CD4-positive, alpha-beta T cell treated with Interferon gamma for 1 hour (primary cell): ENCODE measurements around the gene CTAGE4.
"Not testable (repeated sequence)": the region's sequence is repeated elsewhere in the genome, so short reads cannot be mapped to it uniquely, and the experiment has no call there.

Experiments
- DNase-seq: peaks from one replicate; pipeline ENCODE4 v3.0.0-alpha.2; 2020

The CTAGE4 gene, protein sequence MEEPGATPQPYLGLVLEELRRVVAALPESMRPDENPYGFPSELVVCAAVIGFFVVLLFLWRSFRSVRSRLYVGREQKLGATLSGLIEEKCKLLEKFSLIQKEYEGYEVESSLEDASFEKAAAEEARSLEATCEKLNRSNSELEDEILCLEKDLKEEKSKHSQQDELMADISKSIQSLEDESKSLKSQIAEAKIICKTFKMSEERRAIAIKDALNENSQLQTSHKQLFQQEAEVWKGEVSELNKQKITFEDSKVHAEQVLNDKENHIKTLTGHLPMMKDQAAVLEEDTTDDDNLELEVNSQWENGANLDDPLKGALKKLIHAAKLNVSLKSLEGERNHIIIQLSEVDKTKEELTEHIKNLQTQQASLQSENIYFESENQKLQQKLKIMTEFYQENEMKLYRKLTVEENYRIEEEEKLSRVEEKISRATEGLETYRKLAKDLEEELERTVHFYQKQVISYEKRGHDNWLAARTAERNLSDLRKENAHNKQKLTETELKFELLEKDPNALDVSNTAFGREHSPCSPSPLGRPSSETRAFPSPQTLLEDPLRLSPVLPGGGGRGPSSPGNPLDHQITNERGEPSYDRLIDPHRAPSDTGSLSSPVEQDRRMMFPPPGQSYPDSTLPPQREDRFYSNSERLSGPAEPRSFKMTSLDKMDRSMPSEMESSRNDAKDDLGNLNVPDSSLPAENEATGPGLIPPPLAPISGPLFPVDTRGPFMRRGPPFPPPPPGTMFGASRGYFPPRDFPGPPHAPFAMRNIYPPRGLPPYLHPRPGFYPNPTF

GRCh38 chr7:144183166-144183565 is at the start of gene CTAGE4:
CTAGE4 (plus strand) TSS chr7:144183466; CDS start chr7:144183504, 38 bp downstream.
- DNase-seq, result not testable (repeated sequence)

- no peak for DNase-seq
These were observed 49.1 kb upstream of the CTAGE4 start for GRCh38 chr7:144134116-144134515.

DNA sequence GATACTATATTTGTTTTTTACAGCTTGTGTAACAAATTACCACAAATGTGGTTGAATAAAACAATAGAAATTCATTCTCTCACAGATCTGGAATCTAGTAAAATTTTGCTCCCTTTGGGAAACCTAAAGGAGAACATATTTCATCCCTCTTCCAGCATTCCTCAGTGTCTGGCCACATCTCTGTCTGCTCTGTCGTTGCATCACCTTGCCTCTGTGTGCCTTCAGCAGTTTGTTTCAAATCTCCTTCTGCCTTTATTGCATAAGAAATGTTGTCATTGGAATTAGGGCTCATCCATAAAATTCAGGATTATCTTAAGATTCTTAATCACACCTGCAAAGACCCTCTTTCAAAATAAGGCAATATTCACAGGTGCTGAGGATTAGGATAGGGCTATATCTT is 45.8 kb upstream of the CTAGE4 start:
- DNase-seq, result no peak

- DNase-seq, result no peak
These were observed 41.1 kb upstream of the CTAGE4 start for GRCh38 chr7:144142187-144142586.

DNA sequence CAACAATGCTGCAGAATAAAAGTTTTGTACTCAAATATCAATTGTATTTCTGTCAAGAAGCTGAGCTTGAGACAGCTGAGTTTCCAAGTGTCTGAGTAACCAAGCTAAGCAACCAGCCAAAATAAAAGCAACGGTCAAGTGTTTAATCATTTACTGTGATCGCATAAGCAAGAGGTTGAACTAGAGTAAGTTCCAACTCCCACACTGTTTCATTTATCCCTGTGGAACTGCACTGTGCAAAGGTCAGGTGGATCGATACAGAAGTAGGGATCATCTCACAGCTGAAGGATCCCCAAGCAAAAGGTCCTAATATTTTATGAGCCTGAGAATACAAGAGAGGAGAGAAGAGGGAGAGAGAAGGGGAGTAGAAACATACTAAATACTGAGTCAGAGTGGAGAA is 38.8 kb upstream of the CTAGE4 start:
- no peak for DNase-seq

- no peak for DNase-seq
These were observed 34.9 kb upstream of the CTAGE4 start for GRCh38 chr7:144148224-144148827.

GRCh38 chr7:144158861-144159260 is 24.4 kb upstream of the CTAGE4 start:
- DNase-seq, result no peak

DNA sequence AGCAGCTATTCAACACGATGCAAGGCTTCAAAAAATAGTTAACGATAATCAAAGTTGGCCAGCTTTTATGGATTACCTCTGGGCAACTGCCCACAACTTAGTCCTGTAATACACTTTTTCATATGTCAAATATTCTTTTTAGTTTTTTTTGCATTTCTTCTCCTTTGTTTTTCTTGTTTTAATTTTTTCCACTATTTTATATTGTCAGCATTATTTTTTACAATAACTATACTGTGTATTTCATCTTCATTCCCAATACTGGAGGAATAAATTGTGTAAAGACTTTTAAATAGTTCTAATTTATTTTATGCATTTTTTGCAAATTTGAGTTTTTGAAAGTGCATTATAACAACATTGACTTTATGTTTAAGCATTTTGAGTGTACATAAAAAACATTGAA is 18.5 kb upstream of the CTAGE4 start:
- DNase-seq, result no peak

- DNase-seq, result not testable (repeated sequence)
These were observed 11.5 kb upstream of the CTAGE4 start for GRCh38 chr7:144171594-144172350.

DNA sequence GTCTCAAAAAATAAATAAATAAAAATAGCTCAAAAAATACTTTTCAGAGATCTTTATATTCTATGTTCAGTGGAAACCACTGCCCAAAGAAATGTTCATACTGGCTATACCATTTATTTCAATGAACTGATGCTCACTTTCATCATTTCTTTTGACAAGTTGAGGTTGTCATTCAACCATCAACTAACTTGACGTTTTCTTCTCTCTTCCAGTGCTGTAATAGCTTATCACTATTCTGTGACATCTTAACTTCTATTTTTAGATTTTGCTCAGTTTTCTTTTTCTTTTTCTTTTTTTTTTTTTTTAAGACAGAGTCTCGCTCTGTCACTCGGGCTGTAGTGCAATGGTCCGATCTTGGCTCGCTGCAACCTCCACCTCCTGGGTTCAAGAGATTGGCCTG is 8.7 kb upstream of the CTAGE4 start:
- no peak for DNase-seq

DNA sequence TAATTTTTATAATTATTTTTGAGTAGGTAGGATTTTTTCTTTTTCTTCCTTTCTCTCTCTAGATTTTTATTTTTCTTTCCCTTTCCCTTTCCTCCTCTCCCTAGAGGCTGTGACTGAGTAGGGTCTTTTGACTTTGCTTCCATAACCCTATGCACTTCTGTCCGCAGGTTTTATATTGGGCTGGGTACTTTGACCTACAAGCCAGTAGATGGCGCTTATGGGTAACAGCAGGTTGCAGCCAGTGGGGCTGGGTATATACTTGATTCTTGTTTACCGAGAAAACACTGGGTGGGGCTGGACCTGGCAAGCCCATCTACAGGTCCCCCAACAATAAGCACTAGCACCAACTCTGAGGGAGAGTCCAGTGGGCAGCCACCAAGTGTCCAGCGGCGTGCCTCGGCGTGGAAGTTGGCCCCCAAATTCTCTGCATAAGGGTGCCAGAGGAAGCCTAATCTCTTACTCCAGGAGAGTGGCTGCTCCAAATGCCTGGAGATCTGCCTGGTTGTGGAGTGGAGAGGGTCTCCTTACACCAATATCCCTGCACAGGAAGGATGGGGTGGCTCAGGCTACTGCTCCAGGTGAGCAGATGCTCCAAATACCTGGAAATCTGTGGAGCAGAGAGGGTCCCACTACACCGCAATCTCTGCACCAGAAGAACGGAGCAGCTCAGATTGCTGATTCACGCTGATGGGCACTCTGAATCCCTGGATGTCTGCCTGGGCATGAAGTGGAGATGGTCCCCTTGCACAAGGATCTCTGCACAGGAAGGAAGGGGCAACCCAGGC is 4.7 kb upstream of the CTAGE4 start:
- peak; percentile 35 for DNase-seq

DNA sequence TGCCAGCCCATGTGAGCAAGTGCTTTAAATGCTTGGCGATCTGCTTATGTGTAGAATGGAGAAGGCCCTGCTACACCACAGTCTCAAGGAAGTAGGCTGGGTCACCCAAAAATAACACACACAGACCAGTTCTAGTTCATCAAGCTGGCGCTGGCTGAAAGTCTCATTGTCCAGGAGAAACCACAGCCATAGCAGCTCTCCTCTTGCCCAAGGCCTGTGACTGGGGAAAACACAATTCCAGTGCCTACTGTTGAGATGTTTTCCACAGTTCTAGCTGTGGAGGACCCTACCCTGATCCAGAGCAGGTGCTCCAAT is 4.1 kb upstream of the CTAGE4 start:
- not testable (repeated sequence) for DNase-seq

DNA sequence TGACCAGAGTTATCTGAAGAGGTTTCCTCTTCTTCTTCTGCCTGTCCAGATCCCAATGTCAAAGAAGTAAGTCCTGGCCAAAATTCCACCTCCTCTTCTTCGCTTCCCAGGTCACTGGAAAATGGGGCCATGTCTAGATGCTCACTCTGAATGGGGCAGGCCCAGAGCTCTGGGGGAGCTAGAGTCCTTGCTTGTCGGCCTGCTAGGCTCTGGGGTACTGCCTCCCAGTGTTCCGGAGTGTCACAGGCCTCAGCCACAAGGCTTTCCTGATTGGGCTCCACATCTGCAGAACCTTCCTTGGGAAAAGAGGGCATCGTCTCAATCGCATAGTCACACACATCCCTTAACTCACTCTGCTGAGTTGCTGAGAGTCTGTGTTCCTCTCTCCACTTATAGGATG is 4.6 kb downstream of the CTAGE4 start:
- DNase-seq, result not testable (repeated sequence)

GRCh38 chr7:144188578-144189171 is 5.4 kb downstream of the CTAGE4 start:
- DNase-seq, result not testable (repeated sequence)

DNA sequence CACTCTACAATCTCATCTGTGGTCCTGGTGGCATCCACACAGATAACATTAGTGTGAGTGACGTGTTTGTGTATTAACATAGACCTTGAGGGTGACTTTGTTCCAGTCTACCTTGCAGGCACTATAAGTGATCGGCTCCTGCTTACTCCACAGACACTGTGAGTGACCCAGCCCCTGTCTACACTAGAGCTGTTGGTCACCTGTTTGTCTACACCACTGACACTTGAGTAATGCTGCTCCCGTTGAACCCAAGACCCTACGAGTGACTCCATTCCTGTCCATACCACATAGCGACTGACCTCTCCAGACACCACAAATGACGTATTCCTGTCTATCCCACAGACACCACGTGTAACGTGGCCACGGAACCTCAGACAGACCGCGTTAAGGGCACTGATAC is 10.5 kb downstream of the CTAGE4 start:
- DNase-seq, result not testable (repeated sequence)

DNA sequence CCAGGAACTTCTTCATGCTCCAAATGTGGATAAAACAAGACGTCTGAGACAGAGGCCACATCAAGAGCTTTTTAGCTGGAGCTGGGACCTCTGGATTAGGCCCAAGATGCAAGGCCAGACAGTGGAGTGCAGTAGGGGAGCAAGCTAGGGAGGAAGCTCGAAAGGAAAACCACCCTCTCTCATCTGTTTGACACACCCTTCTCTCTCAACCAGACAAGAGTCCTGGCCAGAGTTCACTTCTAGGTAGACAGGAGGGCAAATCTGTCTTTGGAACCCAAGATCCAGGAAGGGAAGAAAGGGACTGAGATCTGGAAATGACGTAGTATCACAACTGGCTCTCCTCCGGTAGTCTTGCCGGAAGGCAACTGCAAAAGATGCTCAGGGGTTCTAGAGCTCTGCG is 11.2 kb downstream of the CTAGE4 start:
- not testable (repeated sequence) for DNase-seq

DNA sequence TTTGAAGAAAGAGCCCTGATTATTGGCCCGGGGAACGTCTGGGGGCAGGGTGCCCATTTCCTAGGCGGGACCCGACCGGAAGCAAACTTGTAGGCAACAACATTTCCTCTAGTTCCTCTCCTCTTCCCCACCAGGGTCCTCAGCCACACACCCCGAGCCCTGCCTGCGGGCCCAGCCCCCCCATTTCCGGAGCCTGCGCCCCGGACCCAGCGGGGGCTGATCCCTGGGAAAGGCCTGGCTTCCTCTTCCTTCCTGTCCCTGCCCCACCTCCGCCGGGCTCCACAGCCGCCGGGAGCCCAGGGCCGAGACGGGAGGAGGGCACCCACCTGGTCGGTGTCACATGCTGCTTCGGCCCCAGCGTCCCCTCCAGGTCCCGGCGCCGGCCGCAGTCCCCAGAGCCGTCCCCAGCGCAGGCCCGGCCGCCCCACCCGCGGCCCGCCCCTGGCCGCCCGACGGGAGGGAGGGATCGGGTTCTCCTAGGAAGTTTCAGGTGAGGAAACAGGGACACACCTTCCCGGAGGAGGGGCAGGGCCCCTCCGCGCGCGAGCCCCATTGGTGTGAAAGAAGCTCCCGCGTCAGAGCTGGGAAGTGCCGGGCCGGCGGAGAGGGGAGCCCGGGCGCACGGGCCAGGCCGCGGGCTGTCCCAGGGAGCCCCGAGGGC is 12.1 kb downstream of the CTAGE4 start, which contains the start of gene ARHGEF35:
TSS of gene ARHGEF35 (minus strand) at position 622 of the 661 bp plus-strand sequence. CDS start 7,450 bp downstream, outside the sequence.
- DNase-seq, result peak; percentile 1

- not testable (repeated sequence) for DNase-seq
These were observed 15.7 kb downstream of the CTAGE4 start for GRCh38 chr7:144198934-144199333.

- not testable (repeated sequence) for DNase-seq
These were observed 18.7 kb downstream of the CTAGE4 start for GRCh38 chr7:144201978-144202377.

- DNase-seq, result not testable (repeated sequence)
These were observed 19.8 kb downstream of the CTAGE4 start for GRCh38 chr7:144203086-144203485.

DNA sequence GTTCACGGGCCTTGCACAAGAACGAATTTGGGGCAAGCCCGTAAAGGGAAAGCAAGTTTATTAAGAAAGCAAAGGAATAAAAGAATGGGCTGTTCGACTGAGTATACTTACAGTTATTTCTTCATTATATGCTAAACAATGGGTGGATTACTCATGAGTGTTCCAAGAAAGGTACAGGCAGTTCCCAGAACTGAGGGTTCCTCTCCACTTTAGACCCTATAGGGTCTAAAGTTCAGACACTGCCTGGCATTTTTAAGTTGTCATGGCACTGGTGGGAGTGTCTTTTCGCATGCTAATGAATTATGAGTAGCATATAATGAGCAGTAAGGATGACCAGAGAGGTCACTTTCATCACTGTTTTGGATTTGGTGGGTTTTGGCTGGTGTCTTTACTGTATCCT is 22.0 kb downstream of the CTAGE4 start:
- not testable (repeated sequence) for DNase-seq
